ENCODE data around the gene YPEL5.
"Not testable (repeated sequence)": the region's sequence is repeated elsewhere in the genome, so short reads cannot be mapped to it uniquely, and the experiment has no call there.

Gene YPEL5

DNA sequence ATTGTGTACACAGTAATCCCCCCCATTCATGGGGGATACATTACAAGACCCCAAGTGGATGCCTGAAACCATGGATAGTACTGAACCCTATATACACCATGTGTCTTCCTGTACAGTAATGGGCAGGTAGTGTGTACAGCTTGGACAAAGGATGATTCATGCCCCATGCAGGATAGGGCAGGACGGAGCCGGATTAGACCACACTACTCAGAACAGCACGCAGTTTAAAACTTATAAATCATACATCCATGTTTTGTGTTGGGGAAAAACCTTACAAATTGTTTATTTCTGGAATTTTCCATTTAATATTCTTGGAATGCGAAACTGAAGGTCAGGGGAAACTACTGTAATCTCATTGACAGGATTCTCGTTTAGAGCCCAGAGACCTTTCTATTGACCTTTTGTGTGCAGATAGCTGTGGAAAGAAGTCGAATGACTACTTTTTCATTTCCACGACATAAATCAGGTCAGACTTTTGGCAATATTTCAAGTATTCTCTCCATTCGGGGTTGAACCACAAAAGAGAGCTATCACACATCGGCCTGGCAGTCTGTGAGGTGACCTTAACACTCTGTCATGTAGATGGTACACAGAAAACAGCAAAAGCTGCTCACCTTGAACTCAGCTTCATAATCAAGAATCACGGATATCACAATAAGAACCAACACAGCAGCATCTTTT lies 9.9 kb upstream of the YPEL5 start:
- Histone ChIP-seq H3K9ac (ENCODE audit: low read depth in 1 of 2, low read length in 2 of 2) (no peak overlapping the region), H3K27me3 (ENCODE audit: control insufficient read depth in 2 of 2, insufficient read depth in 2 of 2, low read length in 2 of 2) (peaks cover 0 to 2% of the 10 kb centered on the region in 2 donors), H3K4me1 (ENCODE audit: control insufficient read depth in 2 of 2, insufficient read depth in 2 of 2, low read length in 2 of 2) (no peaks in the 10 kb centered on the region)

DNA sequence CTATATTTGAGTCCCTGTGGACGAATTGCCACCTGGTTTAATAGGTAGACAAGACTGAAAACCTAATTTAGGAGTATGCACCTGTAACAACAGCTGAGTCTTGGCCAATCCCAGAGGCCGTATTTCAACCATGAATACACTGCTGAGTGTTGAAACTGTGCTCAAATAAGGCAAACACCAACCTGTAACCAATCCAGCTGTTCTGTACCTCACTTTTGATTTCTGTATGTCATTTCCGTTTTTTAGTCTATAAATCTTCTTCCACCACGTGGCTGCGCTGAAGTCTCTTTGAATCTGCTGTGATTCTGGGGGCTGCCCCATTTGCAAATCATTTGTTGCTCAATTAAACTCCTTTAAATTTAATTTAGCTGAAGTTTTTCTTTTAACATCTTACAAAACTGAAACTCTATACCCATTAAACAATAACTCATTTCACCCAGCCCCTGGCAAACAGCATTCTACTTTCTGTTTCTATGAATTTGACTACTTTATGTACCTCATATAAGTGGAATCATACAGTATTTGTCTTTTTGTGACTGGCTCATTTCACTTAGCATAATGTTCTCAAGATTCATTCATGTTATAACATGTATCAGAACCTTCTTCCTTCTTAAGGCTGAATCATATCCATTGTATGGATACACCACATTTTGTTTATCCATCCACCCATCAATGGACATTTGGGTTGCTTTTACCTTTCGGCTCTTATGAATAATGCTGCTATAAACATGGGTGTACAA lies 7.5 kb upstream of the YPEL5 start:
- Histone ChIP-seq H3K9me3 (ENCODE audit: control insufficient read depth in 2 of 2, low read length in 2 of 2) (no peaks in the 10 kb centered on the region), H3K36me3 (ENCODE audit: control insufficient read depth in 2 of 2, insufficient read depth in 2 of 2, low read length in 2 of 2) (no peaks in the 10 kb centered on the region), H3K9ac (ENCODE audit: low read depth in 1 of 2, low read length in 2 of 2) (no peak overlapping the region), H3K27me3 (ENCODE audit: control insufficient read depth in 2 of 2, insufficient read depth in 2 of 2, low read length in 2 of 2) (no peaks in the 10 kb centered on the region), H3K4me1 (ENCODE audit: control insufficient read depth in 2 of 2, insufficient read depth in 2 of 2, low read length in 2 of 2) (no peaks in the 10 kb centered on the region), H3K4me3 (ENCODE audit: low read length in 2 of 2) (no peak overlapping the region), H3K27ac (ENCODE audit: low read depth in 2 of 2, low read length in 2 of 2) (no peak overlapping the region)

More for the DNA sequence above, 9.9 kb upstream of the YPEL5 start:
- no peak overlapping the region for H3K4me3 ChIP-seq (ENCODE audit: low read length in 2 of 2)
- H3K9me3 ChIP-seq (ENCODE audit: control insufficient read depth in 2 of 2, low read length in 2 of 2) = no peaks in the 10 kb centered on the region
- no peak overlapping the region for H3K27ac ChIP-seq (ENCODE audit: low read depth in 2 of 2, low read length in 2 of 2)
- H3K36me3 ChIP-seq (ENCODE audit: control insufficient read depth in 2 of 2, insufficient read depth in 2 of 2, low read length in 2 of 2) = no peaks in the 10 kb centered on the region

DNA sequence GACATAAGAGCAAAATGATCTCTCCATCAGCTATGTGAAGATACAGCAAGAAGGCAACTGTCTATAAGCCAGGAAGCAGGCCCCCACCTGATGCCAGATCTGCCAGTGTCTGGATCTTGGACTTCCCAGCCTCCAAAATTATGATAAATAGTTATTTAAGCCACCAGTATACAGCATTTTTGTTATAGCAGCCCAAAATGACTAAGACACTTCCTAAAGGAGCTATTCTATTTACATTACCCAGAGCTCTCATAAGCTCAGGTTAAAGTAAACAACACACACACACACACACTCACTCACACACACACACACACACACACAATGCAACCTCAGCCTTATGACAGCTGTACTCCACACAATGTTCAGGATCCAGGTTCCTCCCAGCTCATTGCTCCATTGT lies 5.7 kb upstream of the YPEL5 start:
- Histone ChIP-seq H3K9me3 (ENCODE audit: control insufficient read depth in 2 of 2, low read length in 2 of 2) (no peaks in the 10 kb centered on the region), H3K36me3 (ENCODE audit: control insufficient read depth in 2 of 2, insufficient read depth in 2 of 2, low read length in 2 of 2) (no peaks in the 10 kb centered on the region), H3K4me3 (ENCODE audit: low read length in 2 of 2) (no peak overlapping the region), H3K27ac (ENCODE audit: low read depth in 2 of 2, low read length in 2 of 2) (no peak overlapping the region), H3K4me1 (ENCODE audit: control insufficient read depth in 2 of 2, insufficient read depth in 2 of 2, low read length in 2 of 2) (peaks cover 5% of the 10 kb centered on the region in 2 donors), H3K27me3 (ENCODE audit: control insufficient read depth in 2 of 2, insufficient read depth in 2 of 2, low read length in 2 of 2) (no peaks in the 10 kb centered on the region), H3K9ac (ENCODE audit: low read depth in 1 of 2, low read length in 2 of 2) (no peak overlapping the region)

DNA sequence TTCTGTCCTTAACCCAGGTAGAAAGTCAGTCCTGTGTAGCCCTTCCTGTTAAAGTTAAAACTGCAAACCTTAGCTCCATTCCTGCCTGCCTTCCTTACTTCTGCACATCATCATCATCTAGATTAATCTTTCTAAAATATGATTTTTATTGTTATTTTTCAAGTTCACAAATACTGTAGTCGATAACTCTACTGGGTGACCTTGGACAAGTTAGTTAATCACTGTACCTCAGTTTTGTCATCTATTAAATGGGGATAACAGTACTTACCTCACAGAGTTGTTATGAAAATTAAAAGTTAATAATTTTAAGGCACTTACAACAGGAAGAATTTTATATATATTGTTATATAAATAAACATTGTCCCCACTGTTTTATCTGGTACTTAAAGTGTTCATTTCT lies 2.5 kb upstream of the YPEL5 start:
- H3K4me3 ChIP-seq (ENCODE audit: low read length in 2 of 2) = no peak overlapping the region
- no peaks in the 10 kb centered on the region for H3K9me3 ChIP-seq (ENCODE audit: control insufficient read depth in 2 of 2, low read length in 2 of 2)
- peaks cover 17 to 19% of the 10 kb centered on the region in 2 donors for H3K4me1 ChIP-seq (ENCODE audit: control insufficient read depth in 2 of 2, insufficient read depth in 2 of 2, low read length in 2 of 2)
- no peaks in the 10 kb centered on the region for H3K27me3 ChIP-seq (ENCODE audit: control insufficient read depth in 2 of 2, insufficient read depth in 2 of 2, low read length in 2 of 2)
- no peak overlapping the region for H3K27ac ChIP-seq (ENCODE audit: low read depth in 2 of 2, low read length in 2 of 2)
- no peak overlapping the region for H3K9ac ChIP-seq (ENCODE audit: low read depth in 1 of 2, low read length in 2 of 2)
- peaks cover 3 to 5% of the 10 kb centered on the region in 2 donors for H3K36me3 ChIP-seq (ENCODE audit: control insufficient read depth in 2 of 2, insufficient read depth in 2 of 2, low read length in 2 of 2)

DNA sequence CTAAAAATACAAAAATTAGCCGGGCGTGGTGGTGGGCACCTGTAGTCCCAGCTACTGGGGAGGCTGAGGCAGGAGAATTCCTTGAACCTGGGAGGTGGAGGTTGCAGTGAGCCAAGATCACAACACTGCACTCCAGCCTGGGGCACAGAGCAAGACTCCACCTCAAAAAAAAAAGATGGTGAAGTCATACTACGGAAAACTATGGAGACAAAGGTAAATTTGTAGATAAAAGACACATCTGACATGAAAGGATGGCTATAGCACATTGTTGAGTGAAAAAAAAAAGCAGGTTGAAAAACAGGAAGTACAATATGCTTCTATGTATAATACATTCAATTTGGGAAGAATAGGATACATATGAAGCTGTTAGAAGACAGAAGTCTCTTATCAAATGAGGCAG lies 1.9 kb upstream of the YPEL5 start:
- H3K9me3 ChIP-seq (ENCODE audit: control insufficient read depth in 2 of 2, low read length in 2 of 2); H3K27ac ChIP-seq (ENCODE audit: low read depth in 2 of 2, low read length in 2 of 2); H3K9ac ChIP-seq (ENCODE audit: low read depth in 1 of 2, low read length in 2 of 2); H3K36me3 ChIP-seq (ENCODE audit: control insufficient read depth in 2 of 2, insufficient read depth in 2 of 2, low read length in 2 of 2); H3K4me3 ChIP-seq (ENCODE audit: low read length in 2 of 2); H3K27me3 ChIP-seq (ENCODE audit: control insufficient read depth in 2 of 2, insufficient read depth in 2 of 2, low read length in 2 of 2): not testable (repeated sequence)
- H3K4me1 ChIP-seq (ENCODE audit: control insufficient read depth in 2 of 2, insufficient read depth in 2 of 2, low read length in 2 of 2) = peaks cover 17 to 24% of the 10 kb centered on the region in 2 donors

DNA sequence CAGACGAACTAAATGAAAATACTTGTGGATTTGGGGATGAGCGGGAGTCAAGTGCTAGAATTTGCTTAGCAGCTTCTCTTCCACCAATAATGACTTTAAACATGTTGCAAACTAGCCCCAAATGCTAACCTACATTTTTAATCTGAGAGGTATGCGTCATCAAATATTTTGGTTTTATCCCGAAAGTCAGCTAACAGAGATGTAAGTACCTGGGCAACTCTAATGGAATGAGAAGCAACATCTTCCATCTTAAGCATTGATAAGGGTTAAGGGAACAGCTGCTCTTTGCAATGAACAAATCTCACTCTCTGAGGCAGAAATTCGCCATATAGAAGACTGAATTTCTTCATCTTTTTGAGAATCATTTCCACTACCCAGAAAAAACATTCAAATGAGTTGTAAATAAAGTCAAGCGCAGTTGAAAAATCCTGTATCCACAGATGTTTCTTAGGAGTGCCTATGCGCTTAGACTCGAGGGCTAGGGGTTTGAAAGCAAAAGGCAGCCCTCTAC lies 926 bp upstream of the YPEL5 start:
- Histone ChIP-seq H3K36me3 (ENCODE audit: control insufficient read depth in 2 of 2, insufficient read depth in 2 of 2, low read length in 2 of 2) (peaks cover 7 to 9% of the 10 kb centered on the region in 2 donors), H3K9ac (ENCODE audit: low read depth in 1 of 2, low read length in 2 of 2) (peak overlapping the region; percentile 57 to 66), H3K9me3 (ENCODE audit: control insufficient read depth in 2 of 2, low read length in 2 of 2) (no peaks in the 10 kb centered on the region), H3K4me3 (ENCODE audit: low read length in 2 of 2) (peak overlapping the region; percentile 74 to 85), H3K4me1 (ENCODE audit: control insufficient read depth in 2 of 2, insufficient read depth in 2 of 2, low read length in 2 of 2) (peaks cover 17 to 30% of the 10 kb centered on the region in 2 donors), H3K27ac (ENCODE audit: low read depth in 2 of 2, low read length in 2 of 2) (peak overlapping the region; percentile 98), H3K27me3 (ENCODE audit: control insufficient read depth in 2 of 2, insufficient read depth in 2 of 2, low read length in 2 of 2) (no peaks in the 10 kb centered on the region)

DNA sequence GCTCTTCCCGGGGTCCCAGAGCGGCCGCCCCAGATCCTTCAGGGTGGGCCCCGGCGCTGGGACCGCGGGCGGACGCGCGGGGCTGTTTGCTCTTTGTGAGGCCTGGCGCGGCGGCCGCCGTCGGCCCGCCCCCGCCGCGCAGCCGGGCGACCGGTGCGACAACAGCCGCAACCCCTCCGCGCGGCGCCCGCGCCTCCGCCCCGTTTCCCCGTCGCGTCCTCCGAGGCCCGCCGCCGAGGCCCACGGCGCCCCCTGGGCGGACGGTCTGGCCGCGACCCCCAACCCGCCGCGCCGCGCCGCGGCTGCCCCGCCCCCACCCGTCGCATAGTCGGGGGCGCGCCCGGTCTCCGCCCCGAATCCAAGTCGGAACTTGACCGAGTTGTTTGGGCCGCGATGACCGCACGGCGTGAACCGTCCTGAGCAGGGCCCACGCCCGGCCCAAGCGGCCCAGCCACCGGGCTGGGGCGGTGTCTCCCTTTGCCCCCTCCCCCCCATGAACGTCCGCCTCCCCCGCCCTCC lies 448 bp downstream of the YPEL5 start:
- Histone ChIP-seq H3K27ac (ENCODE audit: low read depth in 2 of 2, low read length in 2 of 2) (peak overlapping the region; percentile 98), H3K9me3 (ENCODE audit: control insufficient read depth in 2 of 2, low read length in 2 of 2) (no peaks in the 10 kb centered on the region), H3K4me1 (ENCODE audit: control insufficient read depth in 2 of 2, insufficient read depth in 2 of 2, low read length in 2 of 2) (peaks cover 17 to 33% of the 10 kb centered on the region in 2 donors), H3K4me3 (ENCODE audit: low read length in 2 of 2) (peak overlapping the region; percentile 78 to 83), H3K27me3 (ENCODE audit: control insufficient read depth in 2 of 2, insufficient read depth in 2 of 2, low read length in 2 of 2) (no peaks in the 10 kb centered on the region), H3K36me3 (ENCODE audit: control insufficient read depth in 2 of 2, insufficient read depth in 2 of 2, low read length in 2 of 2) (peaks cover 8 to 12% of the 10 kb centered on the region in 2 donors), H3K9ac (ENCODE audit: low read depth in 1 of 2, low read length in 2 of 2) (peak overlapping the region; percentile 92 to 99)

DNA sequence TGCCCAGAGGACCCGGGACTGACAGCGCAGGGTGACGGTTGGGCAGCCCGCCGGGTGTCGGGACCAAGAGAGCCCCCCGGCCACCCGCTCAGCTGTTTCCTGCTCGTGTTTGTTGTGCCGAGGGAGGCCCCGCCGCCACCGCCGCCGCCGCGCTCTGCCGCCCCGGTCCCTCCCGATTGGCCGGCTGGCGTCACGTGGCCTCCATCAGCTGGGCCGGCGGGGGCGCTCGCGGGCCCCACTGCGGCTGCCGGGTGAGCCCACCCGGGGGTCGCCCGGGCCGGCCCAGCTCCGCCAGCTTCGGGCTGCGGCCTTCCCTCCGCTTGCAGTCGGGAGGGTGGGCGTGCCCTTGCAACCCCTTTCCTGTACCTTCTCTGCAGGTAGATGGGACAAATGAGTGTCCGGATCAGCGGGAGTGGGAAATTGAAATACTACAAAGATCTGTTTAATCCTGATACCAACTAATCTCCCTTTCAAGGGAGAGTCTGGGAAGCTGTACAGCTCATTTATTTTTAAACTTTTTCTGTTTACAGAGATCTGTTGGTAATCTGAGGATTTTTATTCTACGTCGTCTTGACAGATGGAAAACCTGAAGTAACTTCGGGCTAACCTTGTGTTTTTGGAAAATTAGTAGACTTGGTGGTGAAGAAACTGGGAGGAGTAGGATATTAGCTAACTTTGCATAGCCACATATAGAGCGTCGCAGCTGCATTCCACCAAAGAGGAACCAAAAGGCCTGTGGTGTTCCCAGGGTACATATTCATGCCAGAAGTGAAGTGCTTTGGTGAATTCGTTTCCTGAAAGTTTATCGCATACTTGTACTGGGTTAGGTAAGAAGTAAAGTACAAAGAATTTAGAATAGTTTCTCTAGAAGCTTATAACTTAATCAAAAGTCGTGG lies 1.2 kb downstream of the YPEL5 start:
- Histone ChIP-seq H3K4me3 (ENCODE audit: low read length in 2 of 2) (peak overlapping the region; percentile 78 to 83), H3K9me3 (ENCODE audit: control insufficient read depth in 2 of 2, low read length in 2 of 2) (no peaks in the 10 kb centered on the region), H3K27me3 (ENCODE audit: control insufficient read depth in 2 of 2, insufficient read depth in 2 of 2, low read length in 2 of 2) (no peaks in the 10 kb centered on the region), H3K36me3 (ENCODE audit: control insufficient read depth in 2 of 2, insufficient read depth in 2 of 2, low read length in 2 of 2) (peaks cover 12% of the 10 kb centered on the region in 2 donors), H3K4me1 (ENCODE audit: control insufficient read depth in 2 of 2, insufficient read depth in 2 of 2, low read length in 2 of 2) (peaks cover 17 to 33% of the 10 kb centered on the region in 2 donors), H3K9ac (ENCODE audit: low read depth in 1 of 2, low read length in 2 of 2) (peak overlapping the region; percentile 92 to 99), H3K27ac (ENCODE audit: low read depth in 2 of 2, low read length in 2 of 2) (peak overlapping the region; percentile 98)

DNA sequence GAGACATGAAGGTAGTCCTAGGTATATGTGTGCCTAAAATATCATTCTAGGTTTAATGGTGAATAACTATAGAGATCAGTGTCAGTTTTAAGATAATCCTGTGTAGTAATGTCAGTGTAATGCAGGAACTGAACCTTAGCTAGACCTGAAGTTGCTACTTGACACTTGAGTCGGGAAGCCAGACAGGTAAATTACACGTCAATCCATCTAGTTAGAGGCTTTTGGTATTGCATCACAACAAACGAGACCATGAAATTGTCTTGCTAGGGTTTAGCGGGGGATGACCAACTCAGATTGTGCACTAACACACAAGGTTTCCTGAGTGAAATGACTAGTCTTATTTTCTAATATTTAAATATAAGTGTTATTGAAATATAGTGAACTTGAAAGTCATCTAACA lies 2.0 kb downstream of the YPEL5 start:
- Histone ChIP-seq H3K4me3 (ENCODE audit: low read length in 2 of 2) (peak overlapping the region; percentile 30 to 83), H3K27ac (ENCODE audit: low read depth in 2 of 2, low read length in 2 of 2) (peak overlapping the region in 1 of 2 donors; percentile 98), H3K9ac (ENCODE audit: low read depth in 1 of 2, low read length in 2 of 2) (peak overlapping the region in 1 of 2 donors; percentile 29), H3K27me3 (ENCODE audit: control insufficient read depth in 2 of 2, insufficient read depth in 2 of 2, low read length in 2 of 2) (no peaks in the 10 kb centered on the region), H3K36me3 (ENCODE audit: control insufficient read depth in 2 of 2, insufficient read depth in 2 of 2, low read length in 2 of 2) (peaks cover 12 to 14% of the 10 kb centered on the region in 2 donors), H3K9me3 (ENCODE audit: control insufficient read depth in 2 of 2, low read length in 2 of 2) (no peaks in the 10 kb centered on the region), H3K4me1 (ENCODE audit: control insufficient read depth in 2 of 2, insufficient read depth in 2 of 2, low read length in 2 of 2) (peaks cover 17 to 33% of the 10 kb centered on the region in 2 donors)

Measured in mucosa of rectum (tissue), 2 donors.